Testis (tissue), 3 donors: ENCODE data around the gene POGK. TPM values are rescaled to one million over a fixed set of nuclear protein-coding genes. Genes with fewer than 3 reads are reported as not detected.

Experiments used
- DNase-seq: peaks from one replicate; pipeline ENCODE4 v3.0.0-alpha.2; 2019
- H3K27ac ChIP-seq, 2 donors: fragments of 200-600 bp; sonication (generic); one replicate each; pipeline ENCODE4 v1.5.1; 2019
- H3K27me3 ChIP-seq: fragments of 200-600 bp; sonication (generic); one replicate; pipeline ENCODE4 v1.5.1; 2019
- H3K36me3 ChIP-seq: fragments of 200-600 bp; sonication (generic); one replicate; pipeline ENCODE4 v1.5.1; 2017; ENCODE audit warnings: low read depth; ENCODE audit errors: missing control alignments
- H3K4me1 ChIP-seq: fragments of 200-600 bp; sonication (generic); one replicate; pipeline ENCODE4 v1.5.1; 2019
- H3K4me3 ChIP-seq, 2 donors: fragments of 200-600 bp; sonication (generic); one replicate each; pipeline ENCODE4 v1.5.1; 2017 to 2019
- H3K9me3 ChIP-seq: fragments of 200-600 bp; sonication (generic); one replicate; pipeline ENCODE4 v1.5.1; 2017
- POLR2A ChIP-seq: fragments of 450-650 bp; IDR thresholded peaks from one replicate; pipeline ENCODE4 v1.6.1; 2017; ENCODE audit warnings: antibody characterized with exemption, mild to moderate bottlenecking, moderate library complexity
- WGBS, 2 donors: methylation state at CpG; one replicate each; pipeline ENCODE4 v1.1.5; 2018; 5-methylcytosine and 5-hydroxymethylcytosine counted together
- intact Hi-C: fragments of 100-400 bp; cut with DNase I; formaldehyde crosslinking; loops from one replicate; pipeline ENCODE4 v1.15.1; 2023; ENCODE audit warnings: low total_unique reads
- polyA plus RNA-seq: library from polyadenylated mRNA; stranded (reverse); fragments of 350-450 nt; fragmentation: Illumina TruSeq; extraction: RNeasy Lipid Tissue Mini Kit (QIAGEN cat#74804); gene quantifications from one replicate; pipeline ENCODE4 v1.2.3, GENCODE V29; 2014; ENCODE audit warnings: low read depth, low replicate concordance; ENCODE audit not compliant: insufficient read depth
- total RNA-seq, 2 donors: library from RNA; depleted of rRNA; stranded (reverse); fragments of >200 nt; gene quantifications; one replicate each; pipeline ENCODE4 v1.2.3, GENCODE V29; 2016
- TF ChIP-seq, protein P1 (sequence below), 3 experiments: fragments of 450-650 bp in 2 of 3; fragments of 200-600 bp in 1 of 3; sonication (generic) in 1 of 3; IDR thresholded peaks; one replicate each; pipeline ENCODE4 v1.5.1; 2016 to 2019; ENCODE audit warnings: antibody characterized with exemption in 3 of 3, mild to moderate bottlenecking in 2 of 3, moderate library complexity in 1 of 3

The POGK gene
- total and polyA plus RNA-seq, 3 donors from 2014 or later: 14.3 to 29.4 (median 29.2) TPM

DNA sequence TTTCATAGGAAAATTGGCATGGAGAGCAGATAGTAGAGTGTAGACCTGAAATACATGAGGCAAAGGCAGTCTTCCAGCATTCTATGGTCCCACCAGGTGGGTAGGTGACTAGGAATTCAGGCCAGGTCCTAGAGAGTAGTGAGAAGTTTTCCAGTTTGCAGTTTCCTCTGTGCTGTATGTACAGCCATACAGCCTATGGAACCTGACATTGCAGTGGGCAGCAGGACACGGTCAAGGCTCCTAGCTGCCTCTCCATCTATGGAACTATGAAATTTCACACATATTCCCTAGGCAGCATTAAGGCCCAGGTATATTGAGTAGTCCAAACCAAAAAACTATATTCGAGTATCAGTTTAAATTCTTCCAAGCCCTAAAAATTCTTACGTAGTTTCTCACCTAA is 16.3 kb downstream of the POGK start:
- Histone ChIP-seq H3K4me1 (no peaks in the 10 kb centered on the region), H3K4me3 (no peak overlapping the region), H3K9me3 (no peaks in the 10 kb centered on the region), H3K27me3 (no peaks in the 10 kb centered on the region), H3K36me3 (no peaks in the 10 kb centered on the region), H3K27ac (no peak overlapping the region)
- WGBS, 2 donors: 89 to 90% methylated on average over 3 of the region's 3 CpGs
- intact Hi-C loops: no loop called here
- TF ChIP-seq, protein P1, sequence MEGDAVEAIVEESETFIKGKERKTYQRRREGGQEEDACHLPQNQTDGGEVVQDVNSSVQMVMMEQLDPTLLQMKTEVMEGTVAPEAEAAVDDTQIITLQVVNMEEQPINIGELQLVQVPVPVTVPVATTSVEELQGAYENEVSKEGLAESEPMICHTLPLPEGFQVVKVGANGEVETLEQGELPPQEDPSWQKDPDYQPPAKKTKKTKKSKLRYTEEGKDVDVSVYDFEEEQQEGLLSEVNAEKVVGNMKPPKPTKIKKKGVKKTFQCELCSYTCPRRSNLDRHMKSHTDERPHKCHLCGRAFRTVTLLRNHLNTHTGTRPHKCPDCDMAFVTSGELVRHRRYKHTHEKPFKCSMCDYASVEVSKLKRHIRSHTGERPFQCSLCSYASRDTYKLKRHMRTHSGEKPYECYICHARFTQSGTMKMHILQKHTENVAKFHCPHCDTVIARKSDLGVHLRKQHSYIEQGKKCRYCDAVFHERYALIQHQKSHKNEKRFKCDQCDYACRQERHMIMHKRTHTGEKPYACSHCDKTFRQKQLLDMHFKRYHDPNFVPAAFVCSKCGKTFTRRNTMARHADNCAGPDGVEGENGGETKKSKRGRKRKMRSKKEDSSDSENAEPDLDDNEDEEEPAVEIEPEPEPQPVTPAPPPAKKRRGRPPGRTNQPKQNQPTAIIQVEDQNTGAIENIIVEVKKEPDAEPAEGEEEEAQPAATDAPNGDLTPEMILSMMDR (IDR thresholded peaks at IDR 0.05): no peak
- TF ChIP-seq POLR2A: no peak
- DNase-seq: no peak

GRCh38 chr1:166857995-166858394 is 18.7 kb downstream of the POGK start:
- WGBS, 2 donors: 83 to 95% methylated on average over 3 of the region's 3 CpGs
- no peak overlapping the region for H3K4me3 ChIP-seq

DNA sequence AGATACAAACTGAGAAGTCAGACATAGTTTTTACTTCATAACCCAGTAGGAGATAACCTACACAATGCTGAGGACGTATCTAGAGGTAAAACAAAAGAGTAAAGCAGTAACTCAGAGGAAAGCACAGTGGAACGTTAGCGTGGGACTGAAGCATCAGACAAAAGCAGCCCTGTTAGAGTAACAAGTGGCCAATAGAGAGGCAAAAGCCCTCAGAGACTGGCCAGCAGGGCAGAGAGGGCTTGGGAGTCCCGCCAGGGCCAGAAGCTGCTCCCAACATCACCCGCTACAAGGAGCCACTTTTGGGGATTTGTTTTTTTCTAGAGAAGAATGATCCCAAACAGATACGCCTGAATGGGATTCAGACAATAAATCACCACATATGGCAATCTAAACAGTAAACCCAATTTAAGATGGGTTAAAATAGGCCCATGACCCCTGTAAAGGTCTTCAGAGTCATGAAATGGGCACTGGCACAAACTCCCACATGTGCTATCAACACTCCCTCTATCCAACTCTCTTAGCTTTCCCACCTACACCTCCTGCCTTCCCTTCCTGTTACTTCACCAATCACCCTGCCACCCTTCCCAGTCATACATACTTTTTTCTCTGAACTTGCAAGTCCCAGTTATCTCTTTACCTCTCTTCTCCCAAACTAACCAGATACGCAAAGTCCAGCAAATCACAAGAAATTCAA is 19.6 kb downstream of the POGK start:
- H3K4me1 ChIP-seq: no peaks in the 10 kb centered on the region
- no peaks in the 10 kb centered on the region for H3K36me3 ChIP-seq
- H3K27me3 ChIP-seq: no peaks in the 10 kb centered on the region
- no peak for DNase-seq
- peak overlapping the region in 1 of 2 donors; percentile 8 for H3K27ac ChIP-seq
- no peak overlapping the region for H3K4me3 ChIP-seq
- TF ChIP-seq, protein P1 (IDR thresholded peaks at IDR 0.05): no peak
- TF ChIP-seq POLR2A: no peak
- intact Hi-C loops: no loop called here
- no peaks in the 10 kb centered on the region for H3K9me3 ChIP-seq
- WGBS, 2 donors: 59 to 76% methylated on average over 7 of the region's 7 CpGs

More at GRCh38 chr1:166857995-166858394, 18.7 kb downstream of the POGK start:
- intact Hi-C loops: no loop called here
- Histone ChIP-seq H3K27ac (no peak overlapping the region), H3K27me3 (no peaks in the 10 kb centered on the region), H3K36me3 (no peaks in the 10 kb centered on the region), H3K4me1 (no peaks in the 10 kb centered on the region), H3K9me3 (no peaks in the 10 kb centered on the region)
- DNase-seq: no peak
- no peak for TF ChIP-seq POLR2A
- TF ChIP-seq, protein P1 (IDR thresholded peaks at IDR 0.05): no peak

DNA sequence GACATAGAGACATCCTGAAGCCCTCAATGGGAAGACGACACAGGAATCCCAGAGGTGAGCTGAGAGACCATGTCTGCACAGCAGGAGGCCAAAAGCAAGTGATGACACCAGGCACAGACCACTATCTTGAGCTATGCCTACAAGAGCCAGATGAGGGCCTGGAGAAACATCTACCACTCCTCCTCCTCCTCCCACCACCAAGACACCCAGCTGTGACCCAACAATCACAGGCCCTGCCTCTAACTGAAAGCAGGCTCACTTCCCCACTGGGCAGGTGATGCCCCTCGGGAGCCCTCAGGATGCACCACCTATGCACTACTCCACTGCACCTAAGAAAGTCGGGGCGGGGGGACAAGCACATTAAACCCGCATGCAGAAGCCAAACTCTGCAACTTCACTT is 20.3 kb downstream of the POGK start:
- Histone ChIP-seq H3K4me1 (no peaks in the 10 kb centered on the region), H3K4me3 (no peak overlapping the region), H3K36me3 (no peaks in the 10 kb centered on the region), H3K27me3 (no peaks in the 10 kb centered on the region), H3K27ac (no peak overlapping the region), H3K9me3 (no peaks in the 10 kb centered on the region)
- DNase-seq: no peak
- intact Hi-C loops: no loop called here
- 74 to 88% methylated on average over 5 of the region's 5 CpGs for WGBS, 2 donors
- TF ChIP-seq POLR2A: no peak
- TF ChIP-seq, protein P1 (IDR thresholded peaks at IDR 0.05): no peak

DNA sequence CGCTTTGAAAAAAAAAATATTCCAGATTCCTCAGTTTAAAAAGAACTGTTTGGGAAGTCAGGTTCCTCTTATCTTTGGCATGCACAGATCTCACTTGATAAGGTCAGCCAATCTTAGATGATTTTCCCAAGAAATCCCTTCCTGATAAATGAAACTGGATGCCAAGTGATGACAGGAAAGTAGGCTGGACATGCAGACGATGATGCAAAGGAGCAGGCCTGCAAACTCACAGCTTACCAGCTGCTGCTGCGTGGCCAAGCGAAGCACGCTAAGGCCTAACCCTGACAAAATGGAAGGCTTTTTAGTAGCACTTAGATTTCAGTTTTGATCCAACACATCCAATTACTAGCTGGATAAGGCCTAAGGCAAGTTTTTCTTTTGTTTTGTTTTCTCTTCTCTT is 26.7 kb downstream of the POGK start:
- Histone ChIP-seq H3K4me1 (no peaks in the 10 kb centered on the region), H3K27ac (no peak overlapping the region), H3K27me3 (no peaks in the 10 kb centered on the region), H3K9me3 (no peaks in the 10 kb centered on the region), H3K4me3 (no peak overlapping the region), H3K36me3 (no peaks in the 10 kb centered on the region)
- intact Hi-C loops: no loop called here
- WGBS, 2 donors: 78 to 81% methylated on average over 5 of the region's 5 CpGs
- TF ChIP-seq, protein P1 (IDR thresholded peaks at IDR 0.05): no peak
- TF ChIP-seq POLR2A: no peak
- DNase-seq: no peak
